DMS153 treated with DMSO at 0.1 percent for 48 hours (cell line): ENCODE measurements around the gene PFN4.
"Not testable (repeated sequence)": the region's sequence is repeated elsewhere in the genome, so short reads cannot be mapped to it uniquely, and the experiment has no call there.

ENCODE experiments used
- DNase-seq: peaks from one replicate; lab custom pipeline; 2025; ENCODE audit not compliant: unreplicated experiment; lab: John Stamatoyannopoulos, UW

PFN4 gene

GRCh38 chr2:24123195-24123921 lies at the start of gene PFN4, which contains the start of gene FAM228B:
Gene PFN4, minus strand, starts transcription at chr2:24123334. Its CDS starts 799 bp downstream, at chr2:24122535.
Gene FAM228B, plus strand, starts transcription at chr2:24123469. Its CDS starts 893 bp downstream, at chr2:24124362.
- peak; percentile 56 for DNase-seq

GRCh38 chr2:24169023-24169422 lies 45.9 kb upstream of the PFN4 start:
- DNase-seq = no peak

GRCh38 chr2:24164416-24164973 lies 41.4 kb upstream of the PFN4 start:
- no peak for DNase-seq

GRCh38 chr2:24163601-24164000 lies 40.5 kb upstream of the PFN4 start:
- no peak for DNase-seq

- DNase-seq = no peak
Observed at GRCh38 chr2:24163186-24163585, 40.1 kb upstream of the PFN4 start.

GRCh38 chr2:24162494-24162893 lies 39.4 kb upstream of the PFN4 start:
- no peak for DNase-seq

- no peak for DNase-seq
Observed at GRCh38 chr2:24160761-24161160, 37.6 kb upstream of the PFN4 start.

- no peak for DNase-seq
Observed at GRCh38 chr2:24159708-24160107, 36.6 kb upstream of the PFN4 start.

GRCh38 chr2:24158131-24158530 lies 35.0 kb upstream of the PFN4 start:
- DNase-seq = no peak

GRCh38 chr2:24153478-24153877 lies 30.3 kb upstream of the PFN4 start:
- no peak for DNase-seq

GRCh38 chr2:24152413-24153197 lies 29.5 kb upstream of the PFN4 start:
- no peak for DNase-seq

GRCh38 chr2:24147364-24147763 lies 24.2 kb upstream of the PFN4 start:
- DNase-seq = no peak

GRCh38 chr2:24140305-24140704 lies 17.2 kb upstream of the PFN4 start:
- not testable (repeated sequence) for DNase-seq

GRCh38 chr2:24132543-24132942 lies 9.4 kb upstream of the PFN4 start:
- DNase-seq = no peak

GRCh38 chr2:24125956-24126355 lies 2.8 kb upstream of the PFN4 start:
- DNase-seq = no peak

GRCh38 chr2:24123922-24124580 lies 917 bp upstream of the PFN4 start:
- peak; percentile 35 for DNase-seq

- no peak for DNase-seq
Observed at GRCh38 chr2:24122366-24123194, 554 bp downstream of the PFN4 start.

- no peak for DNase-seq
Observed at GRCh38 chr2:24121469-24121868, 1.7 kb downstream of the PFN4 start.

GRCh38 chr2:24121066-24121465 lies 2.1 kb downstream of the PFN4 start:
- DNase-seq = no peak

GRCh38 chr2:24117902-24118301 lies 5.2 kb downstream of the PFN4 start:
- no peak for DNase-seq

- DNase-seq = no peak
Observed at GRCh38 chr2:24115057-24115456, 8.1 kb downstream of the PFN4 start.
